HG03064 (cell line): ENCODE data around the gene THSD1.
"Not testable (repeated sequence)": the region's sequence is repeated elsewhere in the genome, so short reads cannot be mapped to it uniquely, and the experiment has no call there.

Experiments
- ATAC-seq: cut with Tn5 transposase; IDR thresholded peaks from one replicate; pipeline ENCODE4 v1.9.1; 2021; ENCODE audit warnings: low read depth; ENCODE audit not compliant: unreplicated experiment

THSD1 gene

DNA sequence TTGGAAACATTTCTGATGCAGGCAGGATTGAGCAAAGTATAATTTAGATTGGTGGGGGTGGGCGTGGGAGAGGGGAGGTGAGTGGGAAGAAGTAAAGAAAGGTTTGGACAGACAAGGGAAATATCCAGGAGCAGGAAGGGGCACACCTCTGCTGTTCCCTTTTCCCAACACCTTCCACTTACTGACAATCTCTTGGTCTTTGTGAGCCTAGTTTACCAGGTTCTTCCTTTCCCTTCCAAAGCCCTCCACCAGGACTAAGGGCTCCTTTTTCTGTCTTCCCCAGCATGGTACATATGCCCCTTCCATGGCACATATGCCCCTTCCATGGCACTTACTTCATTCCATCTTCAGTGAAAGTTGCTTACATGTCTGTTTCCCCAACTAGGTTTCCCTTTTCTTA lies 6.2 kb upstream of the THSD1 start:
- ATAC-seq: no peak

DNA sequence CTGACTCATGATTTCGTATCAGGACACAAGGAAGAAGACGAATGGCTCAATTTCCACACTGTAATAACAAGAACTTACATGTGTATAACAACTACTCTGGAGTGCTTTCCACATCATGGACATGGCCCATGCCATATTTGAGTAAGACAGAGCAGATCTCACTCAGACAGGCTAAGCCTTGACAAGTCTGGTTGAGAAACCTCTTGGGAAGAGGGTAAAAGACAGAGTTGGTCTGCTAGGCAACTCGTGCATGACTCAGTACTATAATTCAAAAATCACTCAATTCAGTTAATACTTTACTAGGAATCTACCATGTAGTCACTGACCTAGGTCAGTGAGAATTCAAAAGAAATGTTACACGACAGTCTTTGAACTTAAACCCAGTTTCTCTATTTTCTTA lies 5.7 kb upstream of the THSD1 start:
- ATAC-seq: peak; percentile 93

DNA sequence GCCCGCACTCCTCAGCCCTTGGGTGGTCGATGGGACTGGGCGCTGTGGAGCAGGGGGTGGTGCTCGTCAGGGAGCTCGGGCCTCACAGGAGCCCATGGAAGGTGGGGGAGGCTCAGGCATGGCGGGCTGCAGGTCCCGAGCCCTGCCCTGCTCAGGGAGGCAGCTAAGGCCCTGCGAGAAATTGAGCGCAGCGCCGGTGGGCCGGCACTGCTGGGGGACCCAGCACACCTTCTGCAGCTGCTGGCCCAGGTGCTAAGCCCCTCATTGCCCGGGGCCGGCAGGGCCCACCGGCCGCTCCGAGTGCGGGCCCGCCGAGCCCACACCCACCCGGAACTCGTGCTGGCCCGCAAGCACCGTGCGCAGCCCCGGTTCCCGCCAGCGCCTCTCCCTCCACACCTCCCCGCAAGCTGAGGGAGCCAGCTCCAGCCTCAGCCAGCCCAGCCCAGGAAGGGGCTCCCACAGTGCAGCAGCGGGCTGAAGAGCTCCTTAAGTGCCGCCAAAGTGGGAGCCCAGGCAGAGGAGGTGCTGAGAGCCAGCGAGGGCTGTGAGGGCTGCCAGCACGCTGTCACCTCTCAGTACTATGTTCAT lies 2.2 kb upstream of the THSD1 start:
- not testable (repeated sequence) for ATAC-seq

DNA sequence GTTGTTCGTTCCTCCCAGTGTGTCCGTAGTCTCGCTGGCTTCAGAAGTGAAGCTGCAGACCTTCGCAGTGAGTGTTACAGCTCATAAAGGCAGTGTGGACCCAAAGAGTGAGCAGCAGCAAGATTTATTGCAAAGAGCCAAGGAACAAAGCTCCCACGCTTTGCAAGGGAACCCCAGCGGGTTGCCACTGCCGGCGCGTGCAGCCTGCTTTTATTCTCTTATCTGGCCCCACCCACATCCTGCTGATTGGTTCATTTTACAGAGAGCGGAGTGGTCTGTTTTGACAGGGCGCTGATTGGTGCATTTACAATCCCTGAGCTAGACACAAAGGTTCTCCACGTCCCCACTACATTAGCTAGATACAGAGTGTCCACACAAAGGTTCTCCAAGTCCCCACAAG lies 1.5 kb upstream of the THSD1 start:
- not testable (repeated sequence) for ATAC-seq

DNA sequence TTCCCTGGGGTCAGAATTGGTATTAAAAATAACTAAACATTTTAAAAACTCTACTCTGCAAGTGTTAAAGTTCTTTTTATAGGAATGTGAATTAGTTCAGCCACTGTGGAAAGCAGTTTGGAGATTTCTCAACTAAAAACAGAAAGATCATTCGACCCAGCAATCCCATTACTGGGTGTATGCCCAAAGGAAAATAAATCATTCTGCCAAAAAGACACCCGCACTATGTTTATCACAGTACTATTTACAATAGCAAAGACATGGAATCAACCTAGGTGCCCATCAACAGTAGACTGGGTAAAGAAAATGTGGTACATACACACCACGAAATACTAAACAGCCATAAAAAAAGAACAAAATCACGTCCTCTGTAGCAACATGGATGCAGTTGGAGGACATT lies 657 bp upstream of the THSD1 start:
- ATAC-seq: no peak

DNA sequence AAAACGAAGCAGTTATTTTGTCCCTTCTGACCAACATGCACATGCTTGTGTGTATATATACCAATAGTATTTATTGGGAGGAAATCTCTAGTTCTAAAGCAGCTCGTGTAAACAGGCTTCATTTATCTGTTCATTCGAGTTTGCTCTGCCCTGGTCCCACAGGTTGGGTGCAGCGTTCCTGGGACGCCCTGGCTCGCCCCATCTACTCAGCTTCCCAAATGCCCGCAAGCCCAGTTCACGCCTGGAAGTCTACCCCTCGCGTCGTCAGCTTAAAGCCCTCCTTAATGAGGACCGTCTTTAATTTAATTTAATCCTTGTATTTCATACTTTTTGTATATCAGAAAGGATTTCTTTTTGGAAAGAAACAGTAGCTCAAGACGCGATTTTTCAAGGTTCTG lies 604 bp downstream of the THSD1 start:
- no peak for ATAC-seq

DNA sequence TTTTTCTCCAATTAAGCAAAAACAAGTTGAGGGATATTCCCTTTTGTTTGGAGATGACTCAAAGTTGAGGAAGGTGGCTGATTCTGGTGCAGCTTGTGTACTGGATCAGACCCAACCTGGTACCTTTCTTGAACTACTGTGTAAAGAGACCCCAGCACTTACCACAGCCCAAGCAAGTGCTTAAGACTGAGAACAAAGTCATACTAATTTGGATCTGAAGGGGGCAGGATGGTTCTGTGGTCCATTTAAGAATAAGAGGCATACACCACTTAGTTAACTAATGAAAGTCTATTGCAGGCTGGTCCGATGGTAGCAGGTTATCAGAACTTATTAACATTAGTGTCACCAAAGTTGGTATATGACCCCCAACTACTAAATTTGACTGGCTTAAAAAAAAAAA lies 6.3 kb downstream of the THSD1 start:
- no peak for ATAC-seq

DNA sequence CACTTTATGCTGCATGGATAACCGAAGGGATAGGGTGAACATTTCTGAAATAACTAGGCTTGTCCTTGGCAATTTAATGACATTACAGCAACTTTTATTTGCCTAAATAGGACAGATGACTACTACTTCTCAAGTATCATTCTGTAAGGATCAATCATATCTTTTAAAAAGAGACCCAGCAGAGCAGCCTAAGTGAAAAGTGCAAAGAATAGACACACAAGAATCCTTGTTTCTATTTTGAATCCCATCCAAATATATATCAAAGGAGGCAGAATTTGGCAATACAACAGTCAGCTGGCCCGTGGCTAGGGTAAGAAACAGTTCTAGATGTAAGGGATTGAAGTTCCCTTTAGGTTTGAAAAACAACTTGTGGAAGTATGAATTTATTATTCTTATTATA lies 6.9 kb downstream of the THSD1 start:
- ATAC-seq: no peak

DNA sequence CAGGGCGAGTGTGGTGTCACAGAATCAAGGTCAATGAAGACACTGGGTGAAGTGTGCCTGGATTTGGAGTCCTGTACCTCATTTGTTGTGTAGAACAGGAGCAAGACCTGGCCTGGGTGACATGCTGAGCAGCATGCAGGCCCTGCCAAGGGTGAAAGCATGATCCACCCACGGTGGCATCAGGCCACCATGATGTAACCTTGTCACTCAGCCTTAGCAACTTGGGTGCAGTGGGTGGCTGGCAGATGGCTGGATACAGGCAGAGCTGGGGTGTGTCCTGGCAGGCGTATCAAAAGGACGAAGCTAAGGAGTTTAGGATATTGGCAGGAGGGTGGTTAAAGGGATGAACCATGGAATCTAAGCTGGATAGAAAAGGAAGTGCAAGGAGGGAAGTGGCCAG lies 10.3 kb downstream of the THSD1 start:
- ATAC-seq: no peak

DNA sequence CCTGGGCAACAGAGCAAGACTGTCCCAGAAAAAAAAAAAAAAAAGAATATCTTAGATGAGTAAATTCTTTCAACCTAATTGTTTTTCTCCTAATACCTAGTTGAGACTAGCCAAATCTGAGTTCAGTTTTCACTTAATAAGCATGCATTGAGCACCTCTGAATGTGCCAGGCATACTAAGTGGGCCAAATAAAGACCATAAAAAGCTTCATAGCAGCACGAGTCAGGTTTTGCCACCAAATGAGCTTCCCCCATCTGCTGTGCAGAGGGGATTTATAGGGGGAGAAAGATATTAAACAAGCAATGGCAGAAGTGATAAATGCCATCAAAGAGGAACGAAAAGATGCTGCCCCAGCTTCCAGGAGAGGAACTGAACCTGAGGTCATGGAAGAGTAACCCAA lies 11.4 kb downstream of the THSD1 start:
- no peak for ATAC-seq

DNA sequence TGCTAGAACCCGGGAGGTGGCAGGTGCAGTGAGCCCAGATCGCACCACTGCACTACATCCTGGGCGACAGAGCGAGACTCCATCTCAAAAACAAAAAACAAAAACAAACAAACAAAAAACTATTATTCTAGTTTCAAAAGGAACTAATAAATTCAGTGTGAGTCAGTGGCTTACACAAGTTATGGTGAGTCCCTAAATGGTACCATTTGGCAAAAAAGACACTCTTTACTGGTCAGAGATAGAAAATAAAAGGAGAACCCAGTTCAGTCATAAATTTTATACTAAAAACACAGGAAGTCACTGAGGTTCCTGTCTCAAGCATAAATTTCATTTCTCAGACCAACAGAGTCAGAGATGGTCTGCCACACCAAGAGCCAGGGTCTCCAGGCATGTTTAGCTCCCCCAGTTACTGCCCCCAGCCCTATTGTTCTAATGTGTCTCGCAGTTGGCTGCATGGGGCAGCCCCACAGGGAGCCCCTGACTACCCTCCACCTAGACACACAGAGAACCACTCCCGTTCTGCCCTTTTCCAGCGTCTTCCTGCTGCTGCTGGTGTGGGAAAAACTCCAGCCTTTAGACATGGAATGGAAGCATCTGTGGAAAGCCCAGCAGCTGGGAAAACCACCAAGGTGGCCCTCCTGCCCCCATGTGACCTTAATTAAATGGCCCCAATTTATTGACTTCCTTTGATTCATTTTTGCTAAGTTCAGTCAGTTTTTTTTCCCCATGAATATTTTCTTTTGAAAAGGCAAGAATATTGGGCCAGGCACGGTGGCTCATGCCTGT lies 12.2 kb downstream of the THSD1 start:
- ATAC-seq: no peak

DNA sequence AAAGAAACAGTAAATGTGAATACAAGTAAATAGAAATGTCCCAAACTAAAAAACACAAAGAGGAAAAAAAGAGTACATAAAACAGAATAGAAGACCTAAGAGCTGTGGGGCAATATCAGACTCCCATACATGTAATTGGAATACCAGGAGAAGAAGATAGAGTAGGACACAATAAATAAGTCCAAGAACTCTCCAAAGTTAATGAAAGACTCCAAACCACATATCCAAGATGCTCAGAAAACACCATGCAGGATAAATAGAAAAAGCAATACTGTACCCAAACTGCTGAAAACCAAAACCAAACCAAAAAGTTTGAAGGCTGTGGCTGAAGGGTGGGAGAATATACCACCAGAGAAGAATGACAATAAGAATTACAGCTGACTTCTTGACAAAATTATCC lies 18.3 kb downstream of the THSD1 start:
- ATAC-seq: no peak

DNA sequence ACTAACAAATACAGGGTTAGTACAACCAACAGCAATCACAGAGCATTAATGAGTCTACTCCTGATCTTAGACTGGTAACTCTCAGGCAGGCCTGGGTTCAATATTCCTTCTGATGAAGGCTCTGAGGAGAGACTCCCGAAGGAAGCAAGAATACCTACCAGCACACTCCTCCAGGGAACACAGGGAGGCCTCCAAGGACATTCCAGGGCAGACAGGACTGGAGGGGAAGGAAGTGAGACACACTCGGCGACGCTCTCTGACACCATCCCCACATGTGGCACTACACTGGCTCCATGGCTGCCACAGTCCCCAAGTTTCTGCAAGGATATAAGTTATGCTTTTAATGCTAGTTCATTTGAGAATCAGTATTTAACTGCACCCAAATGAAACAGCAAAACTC lies 20.1 kb downstream of the THSD1 start:
- ATAC-seq: no peak

DNA sequence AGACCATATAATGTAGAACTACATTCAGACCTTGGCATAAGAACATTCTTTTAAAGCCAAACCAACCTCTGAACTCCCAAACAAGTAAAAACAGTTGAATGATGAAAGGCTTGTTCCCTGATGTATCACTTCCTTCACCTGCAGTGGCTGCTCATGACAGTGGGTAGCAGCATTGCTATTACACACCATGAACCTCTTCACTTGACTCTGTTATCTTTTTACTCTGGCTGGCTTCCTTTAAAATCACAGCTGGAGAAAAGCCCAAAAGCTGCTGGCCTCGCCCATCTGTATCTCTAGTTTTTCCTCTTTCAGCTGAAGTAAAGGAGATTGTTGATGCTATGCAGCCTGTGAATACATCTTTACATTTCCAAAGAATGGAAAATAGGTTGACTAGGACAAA lies 22.6 kb downstream of the THSD1 start:
- ATAC-seq: no peak

DNA sequence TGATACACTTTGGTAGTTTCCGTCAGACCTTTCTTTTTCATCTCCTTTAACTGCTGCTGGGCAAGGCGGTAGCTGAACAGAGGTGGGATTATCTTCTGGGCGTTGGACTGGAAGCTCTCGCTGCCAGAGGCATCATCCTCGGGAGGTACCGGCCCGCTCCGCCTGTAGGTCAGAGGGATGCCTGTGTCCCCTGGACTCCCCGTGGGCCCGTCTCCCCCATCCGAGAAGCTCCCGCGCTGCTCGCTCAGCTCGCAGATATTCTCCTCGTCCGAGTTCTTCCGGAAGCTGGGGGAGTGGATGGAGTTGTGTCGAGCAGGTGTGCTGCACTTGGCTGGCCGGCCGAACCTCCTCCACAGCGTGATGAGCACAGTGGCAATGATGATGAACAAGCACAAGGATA lies 27.7 kb downstream of the THSD1 start:
- ATAC-seq: no peak

DNA sequence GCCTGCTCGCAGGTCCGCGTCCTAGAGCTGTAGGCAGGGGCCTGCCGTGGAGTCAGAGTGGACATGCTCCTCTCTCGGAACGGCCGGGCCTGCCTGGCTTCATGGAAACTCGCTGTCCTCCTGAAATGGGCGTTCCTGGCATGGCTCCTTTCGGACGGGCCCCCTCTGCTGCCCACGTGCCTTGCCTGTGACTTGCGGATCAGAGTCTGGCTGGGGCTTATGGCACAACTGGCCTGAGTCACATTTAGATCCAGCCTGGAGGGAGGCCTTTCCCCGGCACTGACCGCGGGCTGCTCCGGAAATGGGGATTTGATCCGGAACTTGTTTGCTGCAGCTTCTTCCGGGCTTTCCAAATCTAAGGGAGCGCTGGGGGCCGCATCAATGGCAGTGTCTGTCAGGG lies 28.1 kb downstream of the THSD1 start:
- no peak for ATAC-seq

DNA sequence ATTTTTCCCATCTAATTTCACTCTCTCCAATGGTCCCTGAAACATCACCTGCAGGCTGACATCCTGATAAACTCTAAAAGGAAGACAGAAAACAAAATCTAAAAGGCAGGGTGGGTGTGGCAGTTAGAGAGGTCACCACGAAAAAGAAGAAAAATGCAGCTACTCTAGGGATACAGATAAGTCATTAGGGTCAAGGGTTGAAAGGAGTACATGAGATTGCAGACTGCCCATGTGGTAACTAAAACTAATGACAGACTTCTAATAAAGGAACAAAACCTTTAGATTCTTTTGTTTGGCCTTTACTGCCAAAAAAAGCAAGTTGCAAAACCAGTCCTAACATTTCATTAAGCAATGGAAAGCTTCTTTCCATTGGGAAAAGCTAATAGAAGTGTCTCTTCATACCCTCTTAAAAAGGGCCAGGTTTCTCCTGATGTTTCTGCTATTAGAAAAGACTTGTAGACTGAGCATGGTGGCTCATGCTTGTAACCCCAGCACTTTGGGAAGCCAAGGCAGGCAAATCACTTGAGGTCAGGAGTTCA lies 31.0 kb downstream of the THSD1 start:
- ATAC-seq: no peak

DNA sequence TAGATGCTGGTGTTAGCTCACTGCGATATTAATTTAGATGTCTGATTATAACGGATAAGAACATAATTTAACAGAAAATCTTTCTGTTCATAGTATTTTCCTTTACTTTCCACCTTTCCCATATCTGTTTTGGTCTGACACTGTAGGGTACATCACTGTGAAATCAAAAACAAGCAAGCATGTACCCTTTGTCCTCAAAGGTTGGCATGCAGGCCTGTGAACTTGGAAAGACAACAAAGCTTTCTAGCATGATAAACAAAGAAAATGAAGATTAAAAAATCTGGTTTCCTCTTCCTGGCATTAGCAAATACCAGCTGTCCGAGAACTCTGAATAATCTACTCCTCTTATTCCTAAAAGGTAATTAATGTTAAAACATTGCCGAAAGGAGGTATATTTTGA lies 31.6 kb downstream of the THSD1 start:
- ATAC-seq: no peak

DNA sequence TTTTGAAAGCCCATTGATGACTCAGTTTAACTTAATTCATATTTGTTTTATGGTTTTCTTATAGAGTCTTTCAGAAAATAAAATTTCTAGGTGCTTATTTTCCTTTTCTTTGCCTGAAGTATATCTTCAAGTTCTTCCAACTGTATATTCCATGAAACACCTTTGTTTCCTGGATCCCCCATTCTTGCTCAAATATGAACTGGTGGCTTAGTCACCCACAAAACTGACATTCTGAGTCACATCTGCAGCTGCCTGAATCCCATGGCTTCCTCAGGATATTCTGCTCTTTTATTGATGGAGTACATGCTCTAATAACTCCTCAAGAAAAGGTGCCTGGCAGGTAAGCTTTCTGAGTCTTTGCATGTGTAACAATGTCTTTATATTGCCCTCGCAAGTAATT lies 32.7 kb downstream of the THSD1 start:
- not testable (repeated sequence) for ATAC-seq

DNA sequence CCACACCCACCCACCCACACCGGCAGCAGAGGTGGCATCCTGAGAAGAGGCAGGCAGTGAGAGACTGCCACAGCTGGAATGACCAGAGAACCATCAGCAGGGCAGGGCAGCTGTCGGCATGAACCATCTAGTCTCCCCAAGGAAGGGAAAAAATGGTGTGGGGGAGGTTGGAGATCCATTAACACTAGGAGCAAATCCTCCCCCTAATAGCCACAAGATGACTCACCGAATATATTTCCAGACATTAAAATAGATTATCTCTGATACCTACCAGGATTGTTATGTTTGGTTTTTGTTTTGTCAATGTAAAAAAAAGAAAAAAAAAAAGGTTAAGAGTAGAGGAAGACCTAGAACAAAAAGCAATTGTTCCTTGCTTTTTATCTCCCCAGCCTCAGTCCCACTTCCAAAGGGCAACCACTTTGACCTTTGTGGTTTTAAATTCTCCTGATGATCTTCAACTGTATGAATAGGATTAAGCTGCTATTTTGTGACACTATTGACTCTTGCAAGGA lies 34.2 kb downstream of the THSD1 start:
- no peak for ATAC-seq

DNA sequence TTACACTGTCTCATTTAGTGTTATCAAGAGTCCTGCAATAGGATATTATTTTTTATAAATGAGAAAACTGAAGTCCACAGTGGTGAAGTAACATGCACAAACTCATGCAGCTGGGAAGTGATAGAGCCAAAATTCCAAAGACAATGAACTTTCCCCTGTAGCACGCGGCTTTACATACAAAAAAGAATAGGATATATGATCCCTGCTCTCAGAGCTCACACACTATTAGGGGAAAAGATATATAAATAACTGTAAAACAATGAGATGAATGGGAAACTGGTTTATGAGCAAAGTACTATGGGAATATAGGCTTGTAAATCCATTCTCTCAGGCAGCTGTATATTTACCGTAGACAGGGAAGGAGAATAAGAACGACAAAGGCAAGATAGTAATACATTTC lies 39.7 kb downstream of the THSD1 start:
- ATAC-seq: no peak
